DOHH2 (cell line): ENCODE data around the gene BCKDHA.

Experiments used
- H3F3A ChIP-seq: fragments of 200-600 bp; sonication (generic), shearing (Covaris generic); 2 replicates; pipeline ENCODE4 v1.6.0; 2016; ENCODE audit warnings: antibody characterized with exemption, mild to moderate bottlenecking; ENCODE audit not compliant: control insufficient read depth, insufficient read depth
- H3K27ac ChIP-seq: fragments of 200-600 bp; sonication (generic); 2 replicates; pipeline ENCODE4 v1.5.1; 2014; ENCODE audit warnings: low read depth, mild to moderate bottlenecking, low read length, moderate library complexity
- H3K27me3 ChIP-seq: fragments of 200-600 bp; sonication (generic); 2 replicates; pipeline ENCODE4 v1.6.1; 2014; ENCODE audit warnings: mild to moderate bottlenecking, low read length, mixed read lengths; ENCODE audit not compliant: control insufficient read depth
- H3K36me3 ChIP-seq: fragments of 200-600 bp; sonication (generic); 2 replicates; pipeline ENCODE4 v1.6.1; 2014; ENCODE audit warnings: mild to moderate bottlenecking, low read length, moderate library complexity, mixed read lengths; ENCODE audit not compliant: control insufficient read depth
- H3K4me1 ChIP-seq: fragments of 200-600 bp; sonication (generic); 2 replicates; pipeline ENCODE4 v1.6.1; 2014; ENCODE audit warnings: mild to moderate bottlenecking, low read length, mixed read lengths; ENCODE audit not compliant: control insufficient read depth
- H3K4me2 ChIP-seq: fragments of 200-600 bp; sonication (generic); 2 replicates; pipeline ENCODE4 v1.6.0; 2014; ENCODE audit warnings: mild to moderate bottlenecking, low read length, moderate library complexity
- H3K4me3 ChIP-seq: fragments of 200-600 bp; sonication (generic); 2 replicates; pipeline ENCODE4 v1.5.1; 2014; ENCODE audit warnings: mild to moderate bottlenecking, low read length, mixed read lengths
- H3K79me2 ChIP-seq: fragments of 200-600 bp; sonication (generic); 2 replicates; pipeline ENCODE4 v1.6.1; 2014; ENCODE audit warnings: mild to moderate bottlenecking, low read length, mixed read lengths; ENCODE audit not compliant: control insufficient read depth
- H3K9me2 ChIP-seq: fragments of 200-600 bp; sonication (generic); replicated peaks from 2 replicates; pipeline ENCODE4 v1.6.1; 2014; ENCODE audit warnings: mild to moderate bottlenecking, low read length, mixed read lengths; ENCODE audit not compliant: control insufficient read depth
- H3K9me3 ChIP-seq: fragments of 200-600 bp; sonication (generic); 2 replicates; pipeline ENCODE4 v1.6.1; 2014; ENCODE audit warnings: antibody characterized with exemption, low read length, mixed read lengths; ENCODE audit not compliant: control insufficient read depth, insufficient read depth
- H4K20me1 ChIP-seq: fragments of 200-600 bp; sonication (generic); 2 replicates; pipeline ENCODE4 v1.6.0; 2014; ENCODE audit warnings: low read depth, mild to moderate bottlenecking, antibody characterized with exemption, low read length, moderate library complexity; ENCODE audit not compliant: control insufficient read depth, insufficient read depth
- EZH2phosphoT487 ChIP-seq: fragments of 200-600 bp; sonication (generic); IDR thresholded peaks from 2 replicates; pipeline ENCODE4 v1.6.1; 2017; ENCODE audit warnings: borderline replicate concordance, mild to moderate bottlenecking, antibody characterized with exemption, low read length, moderate library complexity, mixed read lengths
- TF ChIP-seq, protein P1 (sequence below): fragments of 200-600 bp; sonication (generic); IDR thresholded peaks from one replicate; pipeline ENCODE4 v1.5.1; 2014; ENCODE audit warnings: antibody characterized with exemption, mild to moderate bottlenecking, low read depth, low read length; ENCODE audit not compliant: poor library complexity, severe bottlenecking

Gene BCKDHA

GRCh38 chr19:41452584-41453275 is 55.1 kb downstream of the BCKDHA start:
- no peaks in the 10 kb centered on the region for H4K20me1 ChIP-seq
- H3K36me3 ChIP-seq, result no peaks in the 10 kb centered on the region
- peaks cover 12% of the 10 kb centered on the region for H3K4me1 ChIP-seq
- no peaks in the 10 kb centered on the region for H3K9me2 ChIP-seq
- H3K79me2 ChIP-seq, result no peaks in the 10 kb centered on the region
- no peak overlapping the region for H3K4me3 ChIP-seq
- TF ChIP-seq, protein P1, sequence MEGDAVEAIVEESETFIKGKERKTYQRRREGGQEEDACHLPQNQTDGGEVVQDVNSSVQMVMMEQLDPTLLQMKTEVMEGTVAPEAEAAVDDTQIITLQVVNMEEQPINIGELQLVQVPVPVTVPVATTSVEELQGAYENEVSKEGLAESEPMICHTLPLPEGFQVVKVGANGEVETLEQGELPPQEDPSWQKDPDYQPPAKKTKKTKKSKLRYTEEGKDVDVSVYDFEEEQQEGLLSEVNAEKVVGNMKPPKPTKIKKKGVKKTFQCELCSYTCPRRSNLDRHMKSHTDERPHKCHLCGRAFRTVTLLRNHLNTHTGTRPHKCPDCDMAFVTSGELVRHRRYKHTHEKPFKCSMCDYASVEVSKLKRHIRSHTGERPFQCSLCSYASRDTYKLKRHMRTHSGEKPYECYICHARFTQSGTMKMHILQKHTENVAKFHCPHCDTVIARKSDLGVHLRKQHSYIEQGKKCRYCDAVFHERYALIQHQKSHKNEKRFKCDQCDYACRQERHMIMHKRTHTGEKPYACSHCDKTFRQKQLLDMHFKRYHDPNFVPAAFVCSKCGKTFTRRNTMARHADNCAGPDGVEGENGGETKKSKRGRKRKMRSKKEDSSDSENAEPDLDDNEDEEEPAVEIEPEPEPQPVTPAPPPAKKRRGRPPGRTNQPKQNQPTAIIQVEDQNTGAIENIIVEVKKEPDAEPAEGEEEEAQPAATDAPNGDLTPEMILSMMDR, result no peak
- TF ChIP-seq EZH2phosphoT487, result no peak
- 0 out of 2 replicates have a peak, but pooled peaks cover 17% of the 10 kb centered on the region for H3K27me3 ChIP-seq
- no peak overlapping the region for H3K27ac ChIP-seq
- H3K4me2 ChIP-seq, result no peak overlapping the region
- H3K9me3 ChIP-seq, result no peaks in the 10 kb centered on the region
- no peaks in the 10 kb centered on the region for H3F3A ChIP-seq

DNA sequence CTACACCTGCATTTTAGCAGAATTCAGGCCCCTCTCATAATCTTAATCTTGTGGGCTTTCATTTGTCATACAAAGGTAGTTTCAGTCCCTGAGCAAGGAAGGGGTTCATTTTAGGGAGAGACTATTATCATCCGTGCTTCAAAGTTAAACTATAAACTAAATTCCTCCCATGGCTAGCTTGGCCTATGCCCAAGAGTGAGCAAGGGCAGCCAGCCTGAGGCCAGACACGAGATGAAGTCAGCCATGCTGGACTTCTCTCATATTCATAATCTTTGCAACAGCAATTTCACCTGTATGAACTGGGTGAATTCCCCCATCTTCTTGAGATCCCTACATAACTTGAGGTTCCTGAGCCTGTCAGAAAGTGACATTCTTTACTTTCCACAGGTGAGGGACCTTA is 58.3 kb downstream of the BCKDHA start:
- Histone ChIP-seq H3F3A (no peaks in the 10 kb centered on the region), H3K9me2 (no peaks in the 10 kb centered on the region), H3K36me3 (no peaks in the 10 kb centered on the region), H3K4me1 (peaks cover 8% of the 10 kb centered on the region), H3K27ac (no peak overlapping the region), H3K79me2 (no peaks in the 10 kb centered on the region), H4K20me1 (no peaks in the 10 kb centered on the region), H3K9me3 (no peaks in the 10 kb centered on the region), H3K4me2 (no peak overlapping the region), H3K27me3 (peaks cover 12% of the 10 kb centered on the region; the same call in 1 of the 2 replicates), H3K4me3 (no peak overlapping the region)
- TF ChIP-seq, protein P1, result no peak
- no peak for TF ChIP-seq EZH2phosphoT487

DNA sequence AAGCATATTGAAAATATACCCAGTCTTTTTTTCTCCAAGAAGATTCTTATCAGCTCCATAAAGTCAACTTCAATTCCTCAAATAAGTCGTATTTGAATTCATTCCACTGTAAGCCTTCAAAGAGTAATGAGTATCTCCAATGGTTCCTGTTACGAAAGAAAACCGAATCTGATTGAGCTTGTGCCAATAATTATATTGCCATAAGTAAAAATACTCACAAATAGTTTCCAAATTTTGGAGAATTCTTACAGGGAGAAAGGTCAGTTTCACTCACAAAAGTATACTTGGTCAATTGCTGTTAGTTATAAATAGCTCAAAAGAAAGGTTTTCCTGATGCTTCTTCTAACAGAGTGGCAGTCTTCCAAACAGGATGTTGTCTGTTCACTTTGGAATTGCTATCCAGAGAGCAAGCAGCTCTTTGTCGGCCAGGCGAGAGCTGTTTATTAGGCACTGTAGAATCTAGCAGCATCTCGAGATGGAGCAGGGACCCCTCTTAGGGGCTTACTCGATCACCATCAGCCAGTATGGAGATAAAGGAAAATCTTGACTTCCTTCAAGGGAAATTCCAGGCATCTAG is 58.8 kb downstream of the BCKDHA start:
- Histone ChIP-seq H3K9me3 (no peaks in the 10 kb centered on the region), H3K4me2 (no peak overlapping the region), H3K9me2 (no peaks in the 10 kb centered on the region), H3K4me3 (no peak overlapping the region), H4K20me1 (no peaks in the 10 kb centered on the region), H3K27ac (no peak overlapping the region), H3K27me3 (peaks cover 17% of the 10 kb centered on the region), H3F3A (no peaks in the 10 kb centered on the region), H3K36me3 (no peaks in the 10 kb centered on the region), H3K4me1 (peaks cover 8% of the 10 kb centered on the region), H3K79me2 (no peaks in the 10 kb centered on the region)
- TF ChIP-seq, protein P1, result no peak
